Measurements from ENCODE around the gene TNFAIP8.

DNA sequence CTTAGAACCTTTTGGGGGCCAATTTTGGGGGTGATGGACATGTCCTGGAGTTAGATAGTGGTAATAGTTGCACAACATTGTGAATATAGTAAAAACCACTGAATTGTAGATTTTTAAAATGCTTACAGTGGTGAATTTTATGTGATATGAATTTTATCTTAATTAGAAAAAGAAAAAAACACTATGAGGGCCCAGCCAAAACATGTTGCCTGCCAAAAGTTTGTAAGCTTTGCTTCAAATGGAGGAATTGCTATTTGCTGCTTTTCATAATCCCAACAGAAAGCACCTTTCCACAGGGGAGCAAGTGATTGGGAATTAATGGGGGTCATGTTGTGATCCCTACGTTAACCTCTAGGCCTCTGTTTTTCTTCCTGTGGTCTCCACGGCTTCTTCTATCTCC lies 19.1 kb downstream of the TNFAIP8 start:
- TF ChIP-seq, protein P1, sequence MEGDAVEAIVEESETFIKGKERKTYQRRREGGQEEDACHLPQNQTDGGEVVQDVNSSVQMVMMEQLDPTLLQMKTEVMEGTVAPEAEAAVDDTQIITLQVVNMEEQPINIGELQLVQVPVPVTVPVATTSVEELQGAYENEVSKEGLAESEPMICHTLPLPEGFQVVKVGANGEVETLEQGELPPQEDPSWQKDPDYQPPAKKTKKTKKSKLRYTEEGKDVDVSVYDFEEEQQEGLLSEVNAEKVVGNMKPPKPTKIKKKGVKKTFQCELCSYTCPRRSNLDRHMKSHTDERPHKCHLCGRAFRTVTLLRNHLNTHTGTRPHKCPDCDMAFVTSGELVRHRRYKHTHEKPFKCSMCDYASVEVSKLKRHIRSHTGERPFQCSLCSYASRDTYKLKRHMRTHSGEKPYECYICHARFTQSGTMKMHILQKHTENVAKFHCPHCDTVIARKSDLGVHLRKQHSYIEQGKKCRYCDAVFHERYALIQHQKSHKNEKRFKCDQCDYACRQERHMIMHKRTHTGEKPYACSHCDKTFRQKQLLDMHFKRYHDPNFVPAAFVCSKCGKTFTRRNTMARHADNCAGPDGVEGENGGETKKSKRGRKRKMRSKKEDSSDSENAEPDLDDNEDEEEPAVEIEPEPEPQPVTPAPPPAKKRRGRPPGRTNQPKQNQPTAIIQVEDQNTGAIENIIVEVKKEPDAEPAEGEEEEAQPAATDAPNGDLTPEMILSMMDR (IDR thresholded peaks at IDR 0.05 in 2 of 3, conservative IDR thresholded peaks at IDR 0.05 in 1 of 3; ENCODE audit: control insufficient read depth in 2 of 3, extremely low read depth in 1 of 3, insufficient read depth in 1 of 3, low read depth in 3 of 3, low read length in 3 of 3) = no peak
- TF ChIP-seq NRF1 (conservative IDR thresholded peaks at IDR 0.05; ENCODE audit: low read depth, low read length) = no peak
- no peak for TF ChIP-seq NR2C2 (IDR thresholded peaks at IDR 0.05; ENCODE audit: borderline replicate concordance, control insufficient read depth, insufficient read length, low read depth)
- no peak for TF ChIP-seq EZH2 (IDR thresholded peaks at IDR 0.05; ENCODE audit: borderline replicate concordance, control insufficient read depth, low read depth, low read length)
- no peak for TF ChIP-seq EGR1 (IDR thresholded peaks at IDR 0.05; ENCODE audit: borderline replicate concordance in 1 of 2, low read depth in 2 of 2, low read length in 2 of 2)
- TF ChIP-seq SPI1 (IDR thresholded peaks at IDR 0.05; ENCODE audit: borderline replicate concordance, insufficient read depth, low read depth, low read length) = no peak
- no peak for TF ChIP-seq POLR2A (IDR thresholded peaks at IDR 0.05; ENCODE audit: low read depth, low read length)

All from GM12878 (cell line).